Neuron (in vitro differentiated cells): ENCODE data around the gene PTGES3.

ENCODE experiments used
- H2AFZ ChIP-seq: one replicate; pipeline ENCODE4 v1.6.1; 2013; ENCODE audit warnings: low read depth, mild to moderate bottlenecking, inconsistent platforms, low read length, moderate library complexity
- H3K27me3 ChIP-seq: one replicate; pipeline ENCODE4 v1.6.1; 2013; ENCODE audit warnings: low read length; ENCODE audit not compliant: insufficient read depth
- H3K36me3 ChIP-seq: one replicate; pipeline ENCODE4 v1.6.1; 2013; ENCODE audit warnings: low read length; ENCODE audit not compliant: insufficient read depth
- H3K4me1 ChIP-seq: one replicate; pipeline ENCODE4 v1.6.1; 2013; ENCODE audit warnings: low read length; ENCODE audit not compliant: insufficient read depth
- H3K4me3 ChIP-seq: 2 replicates; pipeline ENCODE4 v1.5.1; 2013; ENCODE audit warnings: mild to moderate bottlenecking, low read length, moderate library complexity
- H3K9me3 ChIP-seq: one replicate; pipeline ENCODE4 v1.6.1; 2013; ENCODE audit warnings: low read length

PTGES3 gene

DNA sequence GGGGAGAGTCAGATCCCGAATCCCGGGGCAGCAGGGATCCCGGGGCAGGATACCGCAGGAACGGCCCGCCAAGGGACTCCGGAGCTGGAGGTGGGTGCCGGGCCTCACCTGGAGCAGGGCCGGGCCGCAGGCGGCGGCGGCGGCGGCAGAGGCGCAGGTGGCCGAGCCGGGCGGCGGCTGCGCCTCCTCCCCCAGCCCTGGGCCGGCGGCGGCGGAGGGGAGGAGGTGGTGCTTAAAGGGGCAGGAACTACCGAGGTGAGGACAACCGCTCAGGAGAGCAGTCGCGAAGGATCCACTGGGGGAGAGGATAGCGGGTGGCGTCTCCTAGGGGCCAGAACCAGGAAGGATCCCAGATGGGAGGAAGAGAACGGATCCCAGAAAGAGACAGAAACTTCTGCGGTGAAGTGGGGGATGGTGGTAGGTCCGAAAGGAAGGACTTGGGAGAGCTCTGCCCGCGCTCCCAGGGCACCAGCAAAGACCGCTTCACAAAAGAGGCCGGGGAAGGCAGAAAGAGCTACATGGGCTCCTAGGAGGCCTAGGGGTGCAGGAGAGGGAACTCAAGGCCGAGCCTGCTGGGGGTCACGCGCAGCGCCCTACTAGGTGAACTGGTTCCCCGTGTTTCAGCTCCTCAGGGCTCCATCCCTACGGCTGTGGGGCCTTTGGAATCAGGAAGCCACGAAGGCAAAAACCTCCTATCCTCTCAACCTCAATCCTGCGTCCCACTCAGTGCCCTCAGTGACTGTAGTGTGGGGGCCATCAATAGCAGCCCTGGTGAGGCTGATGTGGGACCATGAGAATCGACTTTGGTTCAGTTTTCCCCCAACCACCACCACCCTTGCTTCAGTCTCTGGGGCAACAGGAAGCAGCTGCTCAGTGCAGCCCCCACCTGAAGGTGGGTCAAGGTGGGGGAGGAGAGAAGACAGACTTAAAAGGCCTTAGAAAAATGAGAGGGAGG, 53.0 kb downstream of the PTGES3 start:
- H2AFZ ChIP-seq = peak overlapping the region; percentile 73
- H3K4me1 ChIP-seq = peaks cover 57% of the 10 kb centered on the region
- peak overlapping the region; percentile 83 for H3K4me3 ChIP-seq
- peaks cover 24% of the 10 kb centered on the region for H3K36me3 ChIP-seq
- no peaks in the 10 kb centered on the region for H3K9me3 ChIP-seq
- H3K27me3 ChIP-seq = no peaks in the 10 kb centered on the region

DNA sequence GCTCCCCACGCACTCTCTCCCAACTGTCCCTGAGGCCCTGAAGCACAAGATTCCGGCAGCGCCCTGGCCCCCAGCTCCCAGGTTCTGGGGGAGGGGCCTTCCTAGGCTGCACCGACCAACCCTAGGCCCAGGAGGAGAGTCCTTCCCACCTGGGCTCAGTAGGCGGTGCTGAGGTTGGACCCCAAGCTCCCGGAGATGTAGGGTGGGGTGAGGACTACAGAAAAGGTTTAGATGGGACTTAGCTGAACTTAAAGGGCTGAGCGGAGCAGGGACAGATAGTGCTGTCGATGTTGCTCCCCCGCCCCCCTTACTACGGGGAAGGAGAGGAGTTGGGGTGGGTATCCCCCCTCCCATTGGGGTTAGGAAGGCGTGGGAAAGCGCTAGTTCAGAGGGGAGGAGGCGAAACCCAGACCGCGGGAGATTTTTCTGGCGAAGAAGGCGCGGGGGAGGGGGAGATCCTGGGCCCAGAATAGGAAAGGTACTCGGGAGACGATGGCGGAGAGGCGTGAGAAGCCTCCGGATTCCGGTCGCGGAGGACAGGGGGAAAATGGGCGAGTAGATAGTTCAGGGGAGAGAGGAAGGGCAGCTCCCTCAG, 53.7 kb downstream of the PTGES3 start:
- Histone ChIP-seq H3K4me3 (peak overlapping the region; percentile 83), H3K9me3 (no peaks in the 10 kb centered on the region), H3K27me3 (no peaks in the 10 kb centered on the region), H2AFZ (peak overlapping the region; percentile 73), H3K36me3 (peaks cover 17% of the 10 kb centered on the region), H3K4me1 (peaks cover 57% of the 10 kb centered on the region)

DNA sequence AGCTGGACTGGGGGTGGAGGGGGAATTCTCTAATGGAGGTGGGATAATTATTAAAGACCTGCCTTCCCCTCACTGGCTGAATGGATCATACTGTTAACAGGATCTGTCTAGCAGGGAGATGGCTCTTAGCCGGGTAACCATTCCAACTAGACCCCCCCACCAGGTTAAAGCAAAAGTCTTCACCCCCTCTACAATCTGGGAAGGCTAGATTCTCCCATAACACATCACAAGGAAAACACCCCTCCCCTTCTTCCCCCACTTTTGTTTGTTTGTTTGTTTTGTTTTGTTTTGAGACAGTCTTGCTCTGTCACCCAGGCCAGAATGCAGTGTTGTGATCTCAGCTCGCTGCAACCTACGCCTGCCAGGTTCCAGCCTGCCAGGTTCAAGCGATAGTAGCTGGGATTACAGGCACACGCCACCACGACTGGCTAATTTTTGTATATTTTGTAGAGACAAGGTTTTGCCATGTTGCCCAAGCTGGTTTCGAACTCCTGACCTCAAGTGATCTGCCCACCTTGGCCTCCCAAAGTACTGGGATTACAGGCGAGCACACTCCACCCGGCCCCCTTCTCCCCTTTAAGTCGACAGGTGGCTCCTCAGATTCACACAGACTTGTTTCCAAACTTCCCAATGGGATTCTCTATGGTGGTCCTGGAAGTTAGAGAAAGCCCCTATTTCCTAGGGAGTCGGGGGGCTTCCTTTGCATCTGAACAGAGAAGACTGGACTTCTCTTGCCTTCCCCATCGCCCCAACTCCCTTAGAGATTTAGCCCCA, 54.4 kb downstream of the PTGES3 start:
- H3K4me1 ChIP-seq = peaks cover 58% of the 10 kb centered on the region

DNA sequence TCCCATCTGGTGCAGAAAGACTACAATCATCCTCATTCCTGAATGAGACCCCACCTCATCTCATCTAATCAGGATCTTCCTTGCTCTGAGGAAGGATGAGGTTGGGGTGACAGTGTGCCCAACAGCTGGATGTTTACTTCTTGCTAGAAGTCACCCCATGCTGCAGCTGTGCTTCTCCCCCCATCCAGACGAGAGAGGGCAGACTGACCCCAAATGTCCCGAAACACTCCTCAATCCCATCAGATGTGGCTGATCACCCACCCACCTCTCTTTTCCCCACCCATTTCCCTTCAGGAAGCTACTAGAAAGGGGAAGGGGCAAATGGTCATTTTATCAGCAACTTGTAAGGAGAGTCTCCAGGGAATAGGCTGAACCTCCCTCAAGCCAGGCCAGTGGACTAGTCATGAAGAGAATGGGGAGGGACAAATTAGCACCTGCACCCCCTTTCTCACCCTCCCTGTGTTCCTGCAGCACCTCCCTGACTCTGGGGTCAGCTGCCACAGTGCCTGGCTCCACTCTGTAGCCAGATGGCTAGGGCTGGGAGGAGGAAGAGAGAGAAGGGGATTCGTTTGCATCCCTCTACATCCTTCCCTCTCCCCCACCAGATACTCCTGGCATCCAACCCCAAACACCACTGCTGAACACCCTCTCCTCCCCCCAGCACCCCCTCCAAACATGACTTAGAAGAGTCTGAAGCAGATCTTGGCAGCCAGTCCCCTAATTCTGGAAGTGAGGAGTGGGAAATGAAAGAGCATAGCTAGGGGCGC, 55.2 kb downstream of the PTGES3 start:
- H2AFZ ChIP-seq = no peak overlapping the region
- H3K4me1 ChIP-seq = peaks cover 64% of the 10 kb centered on the region

More for the DNA sequence above, 54.4 kb downstream of the PTGES3 start:
- H3K36me3 ChIP-seq = peaks cover 10% of the 10 kb centered on the region
- H3K9me3 ChIP-seq = no peaks in the 10 kb centered on the region
- H3K4me3 ChIP-seq = peak overlapping the region; percentile 83
- H2AFZ ChIP-seq = peak overlapping the region; percentile 73
- H3K27me3 ChIP-seq = no peaks in the 10 kb centered on the region

DNA sequence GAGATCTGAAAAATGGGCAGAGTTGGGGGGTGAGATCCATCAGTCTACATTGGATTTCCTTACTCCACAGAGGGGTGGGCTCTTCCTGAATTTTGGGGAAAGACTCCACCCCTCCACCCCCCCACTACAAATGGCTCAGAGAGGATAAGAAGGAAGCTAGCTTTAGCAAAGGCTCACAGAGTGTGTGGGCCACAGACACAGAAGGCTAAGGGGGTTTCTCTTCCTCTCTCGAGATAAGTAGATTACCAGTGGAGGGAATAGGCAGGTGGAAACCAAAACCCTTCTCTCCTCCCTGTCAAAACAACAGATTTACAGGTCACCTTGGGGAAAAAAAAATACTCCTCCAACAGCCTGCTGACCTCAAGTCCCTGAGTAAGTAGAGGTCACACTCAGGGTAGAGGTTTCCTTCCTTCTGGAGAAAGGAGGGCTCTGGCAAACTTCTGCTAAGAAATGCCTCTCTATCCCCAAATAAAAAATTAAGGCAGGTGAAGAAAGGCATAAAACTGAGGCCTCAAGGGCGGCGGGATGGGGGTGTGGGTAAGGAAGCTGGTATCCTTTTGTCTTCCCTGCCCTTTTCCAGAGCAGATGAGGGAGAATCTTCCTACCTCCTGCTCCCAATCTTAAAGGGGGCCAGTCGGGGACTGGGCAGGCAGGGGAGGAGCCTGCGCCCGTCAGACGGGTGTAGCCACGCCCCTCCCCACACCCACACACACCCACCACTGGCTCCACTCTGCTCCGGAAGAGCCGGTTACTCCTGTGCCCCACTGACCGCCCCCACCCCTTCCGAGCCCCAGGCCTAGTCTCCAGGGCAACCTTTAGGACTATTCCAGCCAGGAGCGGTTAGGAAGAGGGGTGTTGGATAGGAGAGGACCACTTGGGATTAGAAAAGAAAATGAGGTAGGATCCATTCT, 56.0 kb downstream of the PTGES3 start:
- no peak overlapping the region for H2AFZ ChIP-seq
- H3K27me3 ChIP-seq = no peaks in the 10 kb centered on the region
- peak overlapping the region; percentile 2 for H3K4me3 ChIP-seq
- peaks cover under 1% of the 10 kb centered on the region for H3K36me3 ChIP-seq
- H3K9me3 ChIP-seq = no peaks in the 10 kb centered on the region
- H3K4me1 ChIP-seq = peaks cover 56% of the 10 kb centered on the region

More for the DNA sequence above, 55.2 kb downstream of the PTGES3 start:
- Histone ChIP-seq H3K36me3 (peaks cover 3% of the 10 kb centered on the region), H3K9me3 (no peaks in the 10 kb centered on the region), H3K4me3 (peak overlapping the region; percentile 2), H3K27me3 (no peaks in the 10 kb centered on the region)

DNA sequence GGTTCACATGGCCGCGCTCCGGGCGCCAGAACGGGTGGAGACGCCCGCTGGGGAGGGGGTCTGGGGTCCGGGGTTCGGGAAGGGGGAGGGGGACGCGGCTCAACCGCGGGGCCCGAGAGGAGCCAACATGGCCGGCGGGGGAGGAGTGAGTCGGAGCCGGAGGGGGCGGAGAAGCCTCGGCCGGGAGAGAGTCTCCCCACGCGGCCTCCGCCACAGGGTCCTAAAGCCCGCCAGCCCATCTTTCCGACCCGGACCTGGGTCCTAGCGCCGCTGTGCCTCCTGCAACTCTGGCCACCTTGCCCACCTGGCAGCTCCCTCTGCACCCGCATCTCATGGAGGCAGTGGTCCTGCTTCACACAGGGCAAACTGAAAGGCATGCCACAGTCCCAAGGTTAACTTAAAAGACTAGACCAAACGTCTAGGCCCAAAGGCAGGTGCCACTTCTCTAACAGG, 57.9 kb downstream of the PTGES3 start, which contains the start of gene BAZ2A:
BAZ2A (minus strand) TSS at position 147 of the 453 bp plus-strand sequence. CDS start 12,796 bp downstream, outside the sequence.
- Histone ChIP-seq H2AFZ (peak within 1 kb of the TSS; percentile 77), H3K4me3 (peak within 1 kb of the TSS; percentile 88), H3K4me1 (peaks cover 43% of the 10 kb centered on the region), H3K36me3 (peaks cover 6% of the 10 kb centered on the region), H3K9me3 (no peaks in the 10 kb centered on the region), H3K27me3 (no peaks in the 10 kb centered on the region)

DNA sequence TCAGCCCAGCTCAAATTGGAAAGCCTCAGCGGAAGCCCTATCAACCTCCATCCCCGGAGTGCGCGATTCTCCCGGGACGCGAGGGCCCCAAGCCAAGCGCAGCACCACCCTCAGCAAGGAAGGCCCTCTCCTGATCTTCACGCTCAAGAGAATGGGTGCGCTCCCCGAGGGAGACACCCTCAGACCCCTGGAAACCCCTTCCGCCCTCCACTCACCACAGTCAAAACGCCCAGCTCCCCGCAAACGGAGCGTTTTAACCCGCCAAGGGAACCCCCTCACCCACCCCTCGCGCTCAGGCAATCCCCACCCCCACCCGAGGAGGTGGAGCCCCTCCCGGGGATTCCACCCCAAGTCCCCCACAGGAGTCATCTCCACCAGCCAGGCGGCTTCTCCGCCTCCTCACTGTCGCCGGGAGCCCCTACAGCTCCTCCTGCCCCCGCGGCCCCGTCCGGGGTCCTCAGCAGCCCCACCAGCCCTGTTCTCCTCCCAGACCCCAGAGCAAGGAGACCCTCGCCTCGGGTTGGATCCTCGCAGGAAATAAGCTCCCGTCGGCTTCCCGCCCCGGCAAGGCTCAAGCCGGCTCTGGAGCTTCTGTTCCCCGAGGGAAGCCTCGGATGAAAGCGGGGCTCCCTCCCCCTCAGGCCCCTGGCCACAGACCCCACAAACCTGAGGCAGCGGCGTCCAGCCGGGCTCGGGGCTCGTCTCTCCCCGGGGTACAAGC, 58.5 kb downstream of the PTGES3 start:
- peaks cover 42% of the 10 kb centered on the region for H3K4me1 ChIP-seq
- H3K36me3 ChIP-seq = peaks cover 6% of the 10 kb centered on the region
- peak overlapping the region; percentile 77 for H2AFZ ChIP-seq
- H3K4me3 ChIP-seq = peak overlapping the region; percentile 88
- H3K27me3 ChIP-seq = no peaks in the 10 kb centered on the region
- H3K9me3 ChIP-seq = no peaks in the 10 kb centered on the region

DNA sequence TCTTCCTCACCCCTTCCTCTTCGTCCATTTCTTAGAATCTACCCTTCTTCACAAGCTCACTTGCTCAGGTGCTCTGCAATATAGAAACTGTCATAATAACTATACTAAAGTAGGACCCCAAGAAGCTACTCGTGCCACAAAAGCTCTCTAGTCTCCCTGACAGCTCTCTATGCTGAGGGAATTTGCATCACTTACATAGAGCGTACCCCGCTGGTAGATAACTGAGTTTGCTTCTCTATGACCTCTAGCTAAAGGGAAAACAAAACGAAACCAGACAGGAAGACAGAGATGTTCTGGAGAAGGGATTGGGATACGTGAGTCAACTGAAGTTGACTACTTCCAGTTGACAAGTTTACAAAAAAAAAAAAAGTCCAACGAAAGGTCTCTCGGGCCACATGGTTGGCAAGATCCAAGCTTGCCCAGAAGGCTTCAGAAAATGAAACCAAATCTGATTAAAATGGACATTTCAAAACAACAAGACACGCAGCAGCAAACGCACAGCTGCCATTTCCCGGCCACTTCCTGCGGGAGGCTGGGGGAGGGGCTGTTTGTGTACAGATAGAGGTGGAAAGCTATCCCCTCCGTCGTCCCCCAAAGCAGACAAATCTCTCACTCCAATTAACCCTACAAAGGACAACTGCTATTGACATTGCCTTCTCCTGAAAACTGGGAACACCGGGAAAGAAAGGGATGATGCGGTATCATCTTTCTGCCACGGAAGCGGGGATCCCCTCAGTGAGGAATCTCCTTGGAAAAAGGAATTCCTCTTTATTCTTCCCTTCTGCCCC, 59.2 kb downstream of the PTGES3 start:
- H3K4me1 ChIP-seq = peaks cover 37% of the 10 kb centered on the region
- peak overlapping the region; percentile 88 for H3K4me3 ChIP-seq
- no peaks in the 10 kb centered on the region for H3K9me3 ChIP-seq
- peaks cover 6% of the 10 kb centered on the region for H3K36me3 ChIP-seq
- H3K27me3 ChIP-seq = no peaks in the 10 kb centered on the region
- peak overlapping the region; percentile 77 for H2AFZ ChIP-seq

DNA sequence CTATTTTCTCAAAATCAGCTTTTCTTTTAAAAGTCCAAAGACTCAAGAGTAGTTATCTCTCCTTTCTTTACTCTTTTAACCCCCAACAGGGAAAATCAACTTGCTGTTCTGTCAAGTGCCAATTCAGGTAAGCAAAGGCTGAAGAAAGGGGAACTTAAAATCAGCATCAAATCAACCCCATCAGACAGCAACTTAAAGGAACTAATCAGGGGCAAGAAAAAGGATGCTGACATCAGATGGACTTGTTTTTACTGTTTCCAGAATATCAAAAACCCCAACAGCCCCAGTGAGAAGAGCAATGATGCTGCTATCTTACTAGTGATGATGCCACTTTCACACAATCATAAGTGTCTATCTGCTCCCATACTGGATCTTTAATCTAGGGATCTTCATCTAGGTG, 61.4 kb downstream of the PTGES3 start:
- peaks cover 15% of the 10 kb centered on the region for H3K36me3 ChIP-seq
- no peaks in the 10 kb centered on the region for H3K9me3 ChIP-seq
- no peak overlapping the region for H3K4me3 ChIP-seq
- H2AFZ ChIP-seq = no peak overlapping the region
- no peaks in the 10 kb centered on the region for H3K27me3 ChIP-seq
- peaks cover 15% of the 10 kb centered on the region for H3K4me1 ChIP-seq

DNA sequence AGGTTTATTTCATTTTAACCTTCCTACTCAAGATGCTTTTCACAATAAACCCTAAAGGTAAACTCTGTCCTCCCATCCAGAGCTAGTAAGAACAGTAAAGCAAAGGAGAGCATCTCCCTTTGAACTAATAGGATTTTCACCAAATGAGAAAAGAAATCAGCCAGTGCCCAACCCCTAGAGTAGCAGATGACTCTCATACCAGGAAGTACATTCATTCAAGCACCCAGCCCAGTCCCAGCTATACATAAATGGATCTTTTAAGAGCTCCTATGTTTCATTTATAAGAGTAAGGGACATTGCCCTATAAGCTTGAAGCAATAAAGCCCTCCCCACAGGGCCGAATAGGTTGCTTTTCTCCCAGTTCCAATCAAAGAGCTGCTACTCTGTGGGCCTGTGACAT, 65.5 kb downstream of the PTGES3 start:
- Histone ChIP-seq H2AFZ (no peak overlapping the region), H3K36me3 (peaks cover 36% of the 10 kb centered on the region), H3K9me3 (no peaks in the 10 kb centered on the region), H3K27me3 (no peaks in the 10 kb centered on the region), H3K4me3 (no peak overlapping the region), H3K4me1 (no peaks in the 10 kb centered on the region)
